Caco-2 (cell line): Measurements from ENCODE around the gene HRG. TPM values are rescaled to one million over a fixed set of nuclear protein-coding genes. Genes with fewer than 3 reads are reported as not detected.

Experiments used
- BruUV-seq: library from RNA; stranded (reverse); fragments of 400-500 nt; replicated peaks from 2 replicates; lab custom pipeline; 2021; lab: Mats Ljungman, UMichigan
- CTCF ChIA-PET: fragments of 300-600 bp; sonication (Branson Sonifier 250); formaldehyde crosslinking; loops from one replicate; lab custom pipeline; 2022; ENCODE audit warnings: antibody characterized with exemption; lab: Charles Lee
- POLR2A ChIA-PET: fragments of 300-600 bp; sonication (Branson Sonifier 250); formaldehyde crosslinking; loops from one replicate; lab custom pipeline; 2022; ENCODE audit warnings: antibody characterized with exemption; lab: Charles Lee
- DNase-seq, 2 experiments: peaks; one replicate each; pipeline versions ENCODE4 v3.0.0 to v3.0.0-alpha.2; 2020 to 2022
- H3K27me3 ChIP-seq: replicated peaks from 2 replicates; pipeline ENCODE4 v1.6.0; 2011; ENCODE audit warnings: low read length; ENCODE audit not compliant: control insufficient read depth, insufficient read depth
- H3K36me3 ChIP-seq: 2 replicates; pipeline ENCODE4 v1.5.1; 2011; ENCODE audit warnings: low read length; ENCODE audit not compliant: control insufficient read depth, insufficient read depth
- H3K4me1 ChIP-seq: fragments of 250-450 bp; sonication (Bioruptor Pico); 2 replicates; pipeline ENCODE4 v1.5.1; 2020; ENCODE audit warnings: mild to moderate bottlenecking
- H3K4me3 ChIP-seq: 2 replicates; pipeline ENCODE4 v1.5.1; 2011; ENCODE audit warnings: low read depth, mild to moderate bottlenecking, control low read depth, low read length
- H3K9me3 ChIP-seq: fragments of 250-450 bp; sonication (Bioruptor Pico); 2 replicates; pipeline ENCODE4 v1.5.1; 2020; ENCODE audit warnings: mild to moderate bottlenecking, moderate library complexity
- H3K27ac Mint-ChIP-seq: one replicate; pipeline ENCODE4 v1.8.0; 2022; ENCODE audit warnings: mixed read lengths; ENCODE audit not compliant: unreplicated experiment
- H3K27me3 Mint-ChIP-seq: one replicate; pipeline ENCODE4 v1.8.0; 2022; ENCODE audit warnings: mixed read lengths; ENCODE audit not compliant: insufficient read depth, unreplicated experiment
- H3K36me3 Mint-ChIP-seq: one replicate; pipeline ENCODE4 v1.8.0; 2022; ENCODE audit warnings: mild to moderate bottlenecking, mixed read lengths; ENCODE audit not compliant: insufficient read depth, unreplicated experiment
- H3K4me1 Mint-ChIP-seq: one replicate; pipeline ENCODE4 v1.8.0; 2022; ENCODE audit warnings: low read depth, mixed read lengths; ENCODE audit not compliant: unreplicated experiment
- H3K4me3 Mint-ChIP-seq: one replicate; pipeline ENCODE4 v1.8.0; 2022; ENCODE audit warnings: mild to moderate bottlenecking, moderate library complexity, mixed read lengths; ENCODE audit not compliant: unreplicated experiment
- H3K9me3 Mint-ChIP-seq: one replicate; pipeline ENCODE4 v1.8.0; 2022; ENCODE audit warnings: mixed read lengths; ENCODE audit not compliant: unreplicated experiment
- CTCF ChIP-seq, 2 experiments: fragments of 200-600 bp in 1 of 2; IDR thresholded peaks; 1 replicate in 1 of 2; 2 replicates in 1 of 2; pipeline versions ENCODE4 v1.5.1 to v1.8.0; 2011 to 2022; ENCODE audit warnings: antibody characterized with exemption in 1 of 2, control low read depth in 1 of 2, inconsistent platforms in 1 of 2, low read depth in 1 of 2, low read length in 1 of 2, mild to moderate bottlenecking in 1 of 2, moderate library complexity in 1 of 2; ENCODE audit not compliant: insufficient read depth in 1 of 2, severe bottlenecking in 1 of 2, unreplicated experiment in 1 of 2
- intact Hi-C: fragments of 100-400 bp; cut with micrococcal nuclease; formaldehyde crosslinking; loops from one replicate; pipeline ENCODE4 v1.10.0; 2022; ENCODE audit not compliant: unreplicated experiment
- total RNA-seq: library from RNA; stranded (reverse); gene quantifications from 2 replicates; pipeline ENCODE4 v1.2.3, GENCODE V29; 2022

Gene HRG
- total RNA-seq, 1 experiment from 2014 or later: not detected

- Mint-ChIP-seq H3K27me3 (no peaks in the 10 kb centered on the region), H3K4me1 (peaks cover 29% of the 10 kb centered on the region), H3K27ac (peak overlapping the region; percentile 42), H3K36me3 (no peaks in the 10 kb centered on the region), H3K4me3 (peak overlapping the region; percentile 8), H3K9me3 (peaks cover 1% of the 10 kb centered on the region)
- Histone ChIP-seq H3K4me3 (no peak overlapping the region), H3K9me3 (no peaks in the 10 kb centered on the region), H3K4me1 (peaks cover 27% of the 10 kb centered on the region), H3K36me3 (no peaks in the 10 kb centered on the region; the same call in 1 of the 2 replicates), H3K27me3 (no peaks in the 10 kb centered on the region)
- ChIA-PET CTCF (no interaction called here), POLR2A (interaction anchor here (1.0 kb wide), 1 partner anchor 94 kb away, joined by 4 read pairs; the partner anchor contains the start of gene DNAJB11)
- intact Hi-C loops: no loop called here
- no peak for TF ChIP-seq CTCF (IDR thresholded peaks at IDR 0.05; ENCODE audit: insufficient read depth in 1 of 2, low read depth in 1 of 2, low read length in 1 of 2, severe bottlenecking in 1 of 2, unreplicated experiment in 1 of 2)
- no TSS peak for BruUV-seq
- no peak for DNase-seq
Measured at GRCh38 chr3:186664119-186664495, 1.7 kb upstream of the HRG start.

GRCh38 chr3:186664506-186664905, 1.3 kb upstream of the HRG start:
- ChIA-PET POLR2A (interaction anchor here (1.0 kb wide), 1 partner anchor 94 kb away, joined by 4 read pairs; the partner anchor contains the start of gene DNAJB11), CTCF (no interaction called here)
- intact Hi-C loops: no loop called here
- Mint-ChIP-seq H3K4me1 (peaks cover 29% of the 10 kb centered on the region), H3K9me3 (no peaks in the 10 kb centered on the region), H3K4me3 (peak overlapping the region; percentile 8), H3K27me3 (no peaks in the 10 kb centered on the region), H3K27ac (peak overlapping the region; percentile 42), H3K36me3 (no peaks in the 10 kb centered on the region)
- BruUV-seq: no TSS peak
- H3K27me3 ChIP-seq: no peaks in the 10 kb centered on the region
- no peak for TF ChIP-seq CTCF (IDR thresholded peaks at IDR 0.05; ENCODE audit: insufficient read depth in 1 of 2, low read depth in 1 of 2, low read length in 1 of 2, severe bottlenecking in 1 of 2, unreplicated experiment in 1 of 2)
- H3K36me3 ChIP-seq: no peaks in the 10 kb centered on the region; the same call in 1 of the 2 replicates
- peaks cover 29% of the 10 kb centered on the region for H3K4me1 ChIP-seq
- H3K9me3 ChIP-seq: no peaks in the 10 kb centered on the region
- H3K4me3 ChIP-seq: no peak overlapping the region
- no peak for DNase-seq

GRCh38 chr3:186668426-186668825, 2.6 kb downstream of the HRG start:
- Mint-ChIP-seq H3K4me3 (no peak overlapping the region), H3K27me3 (no peaks in the 10 kb centered on the region), H3K9me3 (no peaks in the 10 kb centered on the region), H3K27ac (no peak overlapping the region), H3K36me3 (no peaks in the 10 kb centered on the region), H3K4me1 (peaks cover 20% of the 10 kb centered on the region)
- no peak for DNase-seq
- ChIA-PET POLR2A (no interaction called here), CTCF (no interaction called here)
- no peaks in the 10 kb centered on the region for H3K9me3 ChIP-seq
- no TSS peak for BruUV-seq
- H3K4me3 ChIP-seq: no peak overlapping the region
- no peak for TF ChIP-seq CTCF (IDR thresholded peaks at IDR 0.05; ENCODE audit: insufficient read depth in 1 of 2, low read depth in 1 of 2, low read length in 1 of 2, severe bottlenecking in 1 of 2, unreplicated experiment in 1 of 2)
- peaks cover 36% of the 10 kb centered on the region for H3K4me1 ChIP-seq
- H3K27me3 ChIP-seq: no peaks in the 10 kb centered on the region
- no peaks in the 10 kb centered on the region; the same call in 1 of the 2 replicates for H3K36me3 ChIP-seq
- intact Hi-C loops: no loop called here
